B cell (primary cell): Measurements from ENCODE around the gene THEMIS. TPM values are rescaled to one million over a fixed set of nuclear protein-coding genes. Genes with fewer than 3 reads are reported as not detected.

Experiments used
- ATAC-seq: fragments of 200-7000 bp; cut with Tn5 transposase; one replicate; pipeline ENCODE4 v1.10.0; 2021; ENCODE audit warnings: low read depth, mild to moderate bottlenecking, moderate number of reproducible peaks, moderate library complexity
- CTCF ChIA-PET: fragments of 350-600 bp; sonication (Branson Sonifier 250); formaldehyde crosslinking; loops from one replicate; lab custom pipeline; 2021; ENCODE audit warnings: antibody characterized with exemption, inconsistent platforms; lab: Charles Lee
- POLR2A ChIA-PET: fragments of 350-600 bp; sonication (Branson Sonifier 250); formaldehyde crosslinking; loops from one replicate; lab custom pipeline; 2021; ENCODE audit warnings: antibody characterized with exemption; lab: Charles Lee
- DNase-seq: peaks from one replicate; pipeline ENCODE4 v3.0.0; 2013
- H2AFZ ChIP-seq: 2 replicates; pipeline ENCODE4 v1.6.1; 2012; ENCODE audit warnings: mild to moderate bottlenecking, low read depth, low read length; ENCODE audit not compliant: insufficient read depth, poor library complexity, severe bottlenecking
- H3K27ac ChIP-seq, 2 donors: 1 replicate in 1 of 2; 2 replicates in 1 of 2; pipeline ENCODE4 v1.5.1; 2012 to 2013; ENCODE audit warnings: low read length in 2 of 2, mild to moderate bottlenecking in 2 of 2, moderate library complexity in 1 of 2
- H3K27me3 ChIP-seq, 4 experiments: fragments of 200-600 bp in 1 of 4; sonication (generic) in 1 of 4; replicated peaks in 1 of 4; 1 replicate in 2 of 4; 2 replicates in 2 of 4; pipeline versions ENCODE4 v1.6.1 to v1.7.0; 2013 to 2016; ENCODE audit warnings: low read length in 3 of 4, mild to moderate bottlenecking in 2 of 4, mixed read lengths in 1 of 4, moderate library complexity in 1 of 4; ENCODE audit not compliant: insufficient read depth in 4 of 4, control insufficient read depth in 3 of 4; ENCODE audit errors: control extremely low read depth in 1 of 4
- H3K36me3 ChIP-seq, 2 experiments: replicated peaks in 1 of 2; 1 replicate in 1 of 2; 2 replicates in 1 of 2; pipeline versions ENCODE4 v1.6.1 to v1.7.1; 2013; ENCODE audit warnings: low read length in 1 of 2; ENCODE audit not compliant: insufficient read depth in 2 of 2, control insufficient read depth in 1 of 2; ENCODE audit errors: control extremely low read depth in 1 of 2, extremely low read depth in 1 of 2
- H3K4me1 ChIP-seq, 2 donors: fragments of 200-600 bp in 1 of 2; sonication (generic) in 1 of 2; 1 replicate in 1 of 2; 2 replicates in 1 of 2; pipeline versions ENCODE4 v1.5.1 to v1.6.1; 2013 to 2017; ENCODE audit warnings: low read length in 2 of 2; ENCODE audit not compliant: control insufficient read depth in 2 of 2, insufficient read depth in 2 of 2
- H3K4me2 ChIP-seq: replicated peaks from 2 replicates; pipeline ENCODE3; 2012; ENCODE audit warnings: mild to moderate bottlenecking, low read depth, low read length; ENCODE audit not compliant: poor library complexity, severe bottlenecking
- H3K4me3 ChIP-seq, 5 experiments: fragments of 200-600 bp in 1 of 5; sonication (generic) in 1 of 5; 1 replicate in 3 of 5; 2 replicates in 2 of 5; pipeline versions ENCODE4 v1.5.1 to v1.7.0; 2011 to 2016; ENCODE audit warnings: low read length in 4 of 5, mild to moderate bottlenecking in 4 of 5, low read depth in 2 of 5, control low read depth in 1 of 5, moderate library complexity in 1 of 5; ENCODE audit not compliant: insufficient read depth in 1 of 5; ENCODE audit errors: control extremely low read depth in 1 of 5, extremely low read depth in 1 of 5
- H3K79me2 ChIP-seq: fragments of 200-600 bp; sonication (generic); one replicate; pipeline ENCODE4 v1.6.0; 2016; ENCODE audit warnings: low read length; ENCODE audit not compliant: control insufficient read depth, insufficient read depth
- H3K9ac ChIP-seq: fragments of 200-600 bp; sonication (generic); 2 replicates; pipeline ENCODE4 v1.6.1; 2017; ENCODE audit warnings: mild to moderate bottlenecking, low read length, moderate library complexity
- H3K9me3 ChIP-seq, 3 donors: one replicate each; pipeline versions ENCODE4 v1.6.1 to v1.7.1; 2013; ENCODE audit warnings: low read length in 2 of 3; ENCODE audit not compliant: control insufficient read depth in 2 of 3, insufficient read depth in 1 of 3; ENCODE audit errors: control extremely low read depth in 1 of 3
- H4K20me1 ChIP-seq: 2 replicates; pipeline ENCODE4 v1.6.0; 2012; ENCODE audit warnings: mild to moderate bottlenecking, low read length; ENCODE audit not compliant: insufficient read depth, control insufficient read depth, poor library complexity, severe bottlenecking
- H3K27ac Mint-ChIP-seq: one replicate; pipeline ENCODE4 v1.8.0; 2021; ENCODE audit warnings: mixed read lengths
- H3K27me3 Mint-ChIP-seq: one replicate; pipeline ENCODE4 v1.8.0; 2021; ENCODE audit warnings: mixed read lengths
- H3K4me1 Mint-ChIP-seq: one replicate; pipeline ENCODE4 v1.8.0; 2021; ENCODE audit warnings: mixed read lengths
- H3K4me3 Mint-ChIP-seq: one replicate; pipeline ENCODE4 v1.8.0; 2021; ENCODE audit warnings: mixed read lengths
- H3K9me3 Mint-ChIP-seq: one replicate; pipeline ENCODE4 v1.8.0; 2022; ENCODE audit warnings: mixed read lengths; ENCODE audit not compliant: insufficient read depth
- EZH2 ChIP-seq: IDR thresholded peaks from 2 replicates; pipeline ENCODE4 v1.6.1; 2012; ENCODE audit warnings: borderline replicate concordance, low read depth, mild to moderate bottlenecking, moderate library complexity, low read length; ENCODE audit not compliant: insufficient read depth, poor library complexity, severe bottlenecking
- WGBS: methylation state at CpG from one replicate; pipeline ENCODE4 v1.1.5; 2013; ENCODE audit warnings: missing lambda C conversion rate; ENCODE audit not compliant: insufficient coverage; 5-methylcytosine and 5-hydroxymethylcytosine counted together
- intact Hi-C: fragments of 100-400 bp; cut with micrococcal nuclease; formaldehyde crosslinking; loops from one replicate; pipeline ENCODE4 v1.10.0; 2022
- polyA plus RNA-seq: library from polyadenylated mRNA; depleted of rRNA; stranded (reverse); fragments of >200 nt; gene quantifications from 2 replicates; pipeline ENCODE4 v1.2.3, GENCODE V29; 2012
- total RNA-seq, 2 donors: library from RNA; stranded (reverse); fragments of 120-200 nt in 1 of 2; gene quantifications; 1 replicate in 1 of 2; 2 replicates in 1 of 2; pipeline versions ENCODE4 v1.2.3 to v1.2.4, GENCODE V29; 2013 to 2022
- TF ChIP-seq, protein P1 (sequence below): fragments of 200-600 bp; IDR thresholded peaks from one replicate; pipeline ENCODE4 v1.8.0; 2022; ENCODE audit warnings: antibody characterized with exemption, mild to moderate bottlenecking

THEMIS gene
- total and polyA plus RNA-seq, 2 donors (not counting 1 experiment from before 2014, with no cell fraction given), result 0.10 to 0.30 TPM

DNA sequence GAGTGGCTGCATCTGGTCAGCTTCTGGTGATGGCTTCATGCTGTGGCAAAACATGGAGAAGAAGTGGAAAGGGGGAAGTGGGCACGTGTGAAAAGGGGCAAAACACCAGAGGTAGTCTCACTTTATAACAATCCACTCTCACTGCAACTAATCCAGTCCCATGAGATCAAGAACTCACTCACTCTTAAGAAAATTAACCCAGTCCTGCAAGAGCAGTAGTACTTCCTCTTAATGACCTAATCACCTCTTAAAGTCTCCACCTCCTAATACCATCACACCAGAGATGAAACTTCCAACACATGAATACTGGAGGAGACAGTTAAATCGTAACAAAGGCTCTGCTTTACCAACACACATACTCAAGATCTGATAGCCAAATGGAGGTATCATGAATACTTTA lies 152.6 kb downstream of the THEMIS start:
- no peak for DNase-seq
- ChIA-PET POLR2A (no interaction called here), CTCF (no interaction called here)
- H2AFZ ChIP-seq, result no peak overlapping the region
- Mint-ChIP-seq H3K9me3 (no peaks in the 10 kb centered on the region), H3K27me3 (no peaks in the 10 kb centered on the region), H3K27ac (no peak overlapping the region), H3K4me1 (no peaks in the 10 kb centered on the region), H3K4me3 (no peak overlapping the region)
- TF ChIP-seq, protein P1, sequence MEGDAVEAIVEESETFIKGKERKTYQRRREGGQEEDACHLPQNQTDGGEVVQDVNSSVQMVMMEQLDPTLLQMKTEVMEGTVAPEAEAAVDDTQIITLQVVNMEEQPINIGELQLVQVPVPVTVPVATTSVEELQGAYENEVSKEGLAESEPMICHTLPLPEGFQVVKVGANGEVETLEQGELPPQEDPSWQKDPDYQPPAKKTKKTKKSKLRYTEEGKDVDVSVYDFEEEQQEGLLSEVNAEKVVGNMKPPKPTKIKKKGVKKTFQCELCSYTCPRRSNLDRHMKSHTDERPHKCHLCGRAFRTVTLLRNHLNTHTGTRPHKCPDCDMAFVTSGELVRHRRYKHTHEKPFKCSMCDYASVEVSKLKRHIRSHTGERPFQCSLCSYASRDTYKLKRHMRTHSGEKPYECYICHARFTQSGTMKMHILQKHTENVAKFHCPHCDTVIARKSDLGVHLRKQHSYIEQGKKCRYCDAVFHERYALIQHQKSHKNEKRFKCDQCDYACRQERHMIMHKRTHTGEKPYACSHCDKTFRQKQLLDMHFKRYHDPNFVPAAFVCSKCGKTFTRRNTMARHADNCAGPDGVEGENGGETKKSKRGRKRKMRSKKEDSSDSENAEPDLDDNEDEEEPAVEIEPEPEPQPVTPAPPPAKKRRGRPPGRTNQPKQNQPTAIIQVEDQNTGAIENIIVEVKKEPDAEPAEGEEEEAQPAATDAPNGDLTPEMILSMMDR, result no peak
- TF ChIP-seq EZH2, result no peak
- H3K4me3 ChIP-seq, result no peak overlapping the region
- WGBS, result no CpG with 5 or more reads among the region's 2 CpGs
- no peaks in the 10 kb centered on the region for H3K9me3 ChIP-seq
- ATAC-seq, result no peak
- H3K4me1 ChIP-seq, result no peaks in the 10 kb centered on the region
- no peaks in the 10 kb centered on the region for H3K36me3 ChIP-seq
- H3K79me2 ChIP-seq, result no peaks in the 10 kb centered on the region
- H3K27ac ChIP-seq, result no peak overlapping the region
- H3K4me2 ChIP-seq, result no peak overlapping the region
- no peak overlapping the region for H3K9ac ChIP-seq
- intact Hi-C loops, result no loop called here
- H3K27me3 ChIP-seq, result no peaks in the 10 kb centered on the region
- H4K20me1 ChIP-seq, result no peaks in the 10 kb centered on the region

DNA sequence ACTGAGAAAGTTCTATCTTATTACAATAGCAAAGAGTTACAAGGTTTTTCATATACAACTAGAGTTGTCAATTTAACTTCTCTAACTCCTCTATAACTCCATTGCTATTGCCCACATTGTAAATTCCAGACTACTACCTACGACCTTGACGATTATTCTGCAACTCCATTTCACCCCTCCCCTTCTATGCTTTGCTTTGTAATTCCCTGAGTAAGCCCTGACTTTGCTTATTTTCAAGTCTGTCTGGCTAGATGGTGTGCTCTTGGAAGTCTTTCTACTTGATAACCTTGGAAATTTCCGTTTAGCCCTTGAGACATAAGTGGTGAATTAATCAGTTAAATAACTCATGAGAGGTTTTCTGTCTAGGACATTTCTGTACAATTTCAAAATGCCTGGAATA lies 162.4 kb downstream of the THEMIS start:
- no CpG with 5 or more reads among the region's 3 CpGs for WGBS
- no peak overlapping the region for H3K27ac Mint-ChIP-seq
- no peak overlapping the region for H3K4me3 Mint-ChIP-seq
- no peak overlapping the region for H3K9ac ChIP-seq
- H3K4me1 Mint-ChIP-seq, result no peaks in the 10 kb centered on the region
- no peaks in the 10 kb centered on the region for H3K4me1 ChIP-seq
- ATAC-seq, result no peak
- intact Hi-C loops, result loop anchor here (10.0 kb wide), 1 partner anchor 1836 kb away; no protein-coding TSS in a partner anchor
- no peaks in the 10 kb centered on the region for H3K36me3 ChIP-seq
- TF ChIP-seq EZH2, result no peak
- TF ChIP-seq, protein P1, result no peak
- H3K27me3 ChIP-seq, result no peaks in the 10 kb centered on the region
- H3K27ac ChIP-seq, result no peak overlapping the region
- H3K4me2 ChIP-seq, result no peak overlapping the region
- no peaks in the 10 kb centered on the region for H3K9me3 ChIP-seq
- H4K20me1 ChIP-seq, result no peaks in the 10 kb centered on the region
- H3K27me3 Mint-ChIP-seq, result peaks cover 7% of the 10 kb centered on the region
- H3K4me3 ChIP-seq, result no peak overlapping the region
- H3K9me3 Mint-ChIP-seq, result no peaks in the 10 kb centered on the region
- no peak for DNase-seq
- no peaks in the 10 kb centered on the region for H3K79me2 ChIP-seq
- ChIA-PET CTCF (interaction anchor here (3.5 kb wide), 1 partner anchor 590 kb away, joined by 27 read pairs; no protein-coding TSS in a partner anchor), POLR2A (no interaction called here)
- no peak overlapping the region for H2AFZ ChIP-seq
